Measurements from ENCODE around the gene TAF11L12. TPM values are rescaled to one million over a fixed set of nuclear protein-coding genes. Genes with fewer than 3 reads are reported as not detected.

The TAF11L12 gene
- not detected in 2 replicates for total RNA-seq

GRCh38 chr5:17610092-17610491 lies at the start of gene TAF11L12:
TAF11L12 (plus strand) TSS chr5:17610392.

GRCh38 chr5:17585658-17586057 lies 24.5 kb upstream of the TAF11L12 start, which contains the start of gene TAF11L7:
TAF11L7 (minus strand) TSS chr5:17585758.

GRCh38 chr5:17590860-17591259 lies 19.3 kb upstream of the TAF11L12 start, which contains the start of gene TAF11L8:
TAF11L8 (minus strand) TSS chr5:17590960.

GRCh38 chr5:17594255-17594654 lies 15.9 kb upstream of the TAF11L12 start, which contains the start of gene TAF11L9:
TAF11L9 (minus strand) TSS chr5:17594394.

GRCh38 chr5:17597728-17598127 lies 12.5 kb upstream of the TAF11L12 start, which contains the start of gene TAF11L10:
TAF11L10 (minus strand) TSS chr5:17597828.

GRCh38 chr5:17603880-17604279 lies 6.3 kb upstream of the TAF11L12 start, which contains the start of gene TAF11L11:
TAF11L11 (plus strand) TSS chr5:17604183.

GRCh38 chr5:17631788-17632187 lies 21.6 kb downstream of the TAF11L12 start, which contains the start of gene TAF11L13:
TAF11L13 (plus strand) TSS chr5:17632088.

GRCh38 chr5:17634160-17634559 lies 24.0 kb downstream of the TAF11L12 start, which contains the start of gene TAF11L14:
TAF11L14 (plus strand) TSS chr5:17634460.

Other genes starting within 250 kb of the TAF11L12 start
- not detected in 2 replicates for gene TAF11L2, start 112.2 kb upstream of the TAF11L12 start, total RNA-seq
- not detected in 2 replicates for gene TAF11L3, start 92.0 kb upstream of the TAF11L12 start, total RNA-seq
- gene TAF11L4, start 88.6 kb upstream of the TAF11L12 start, total RNA-seq = not detected in 2 replicates
- not detected in 2 replicates for gene TAF11L5, start 85.2 kb upstream of the TAF11L12 start, total RNA-seq
- not detected in 2 replicates for gene TAF11L6, start 81.7 kb upstream of the TAF11L12 start, total RNA-seq
- gene TAF11L7, start 24.6 kb upstream of the TAF11L12 start, total RNA-seq = not detected in 2 replicates
- not detected in 2 replicates for gene TAF11L8, start 19.4 kb upstream of the TAF11L12 start, total RNA-seq
- gene TAF11L9, start 16.0 kb upstream of the TAF11L12 start, total RNA-seq = not detected in 2 replicates
- gene TAF11L10, start 12.6 kb upstream of the TAF11L12 start, total RNA-seq = not detected in 2 replicates
- gene TAF11L11, start 6.2 kb upstream of the TAF11L12 start, total RNA-seq = not detected in 2 replicates
- not detected in 2 replicates for gene TAF11L13, start 21.7 kb downstream of the TAF11L12 start, total RNA-seq
- not detected in 2 replicates for gene TAF11L14, start 24.1 kb downstream of the TAF11L12 start, total RNA-seq

Measured in smooth muscle cell of the pulmonary artery (primary cell).